ENCODE data around the gene LSM2.

The LSM2 gene

DNA sequence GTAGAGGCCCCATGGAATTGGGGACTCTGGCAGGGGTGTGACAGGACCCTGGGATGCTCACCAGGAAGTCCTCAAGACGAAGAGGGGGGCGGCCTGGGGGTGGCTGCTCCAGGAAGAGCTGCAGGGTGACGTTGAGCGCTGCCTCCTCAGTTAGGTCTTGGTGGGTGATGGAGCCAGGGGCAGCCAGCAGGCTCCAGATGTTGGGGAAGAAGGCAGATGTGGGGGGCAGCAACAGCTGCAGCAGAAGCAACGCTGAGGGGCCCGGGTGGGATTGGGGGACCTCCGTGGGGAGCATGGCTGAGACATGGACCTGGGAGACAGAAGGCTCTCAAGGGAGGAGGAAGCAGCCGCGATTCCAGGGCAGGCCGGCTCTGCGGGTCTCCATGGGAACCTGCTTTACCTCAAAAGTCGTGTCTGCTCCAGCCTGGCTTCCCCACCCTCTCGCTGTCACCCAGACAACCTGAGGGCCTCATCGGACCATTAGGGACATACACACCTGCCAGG lies 30.2 kb downstream of the LSM2 start:
- no peak for DNase-seq

DNA sequence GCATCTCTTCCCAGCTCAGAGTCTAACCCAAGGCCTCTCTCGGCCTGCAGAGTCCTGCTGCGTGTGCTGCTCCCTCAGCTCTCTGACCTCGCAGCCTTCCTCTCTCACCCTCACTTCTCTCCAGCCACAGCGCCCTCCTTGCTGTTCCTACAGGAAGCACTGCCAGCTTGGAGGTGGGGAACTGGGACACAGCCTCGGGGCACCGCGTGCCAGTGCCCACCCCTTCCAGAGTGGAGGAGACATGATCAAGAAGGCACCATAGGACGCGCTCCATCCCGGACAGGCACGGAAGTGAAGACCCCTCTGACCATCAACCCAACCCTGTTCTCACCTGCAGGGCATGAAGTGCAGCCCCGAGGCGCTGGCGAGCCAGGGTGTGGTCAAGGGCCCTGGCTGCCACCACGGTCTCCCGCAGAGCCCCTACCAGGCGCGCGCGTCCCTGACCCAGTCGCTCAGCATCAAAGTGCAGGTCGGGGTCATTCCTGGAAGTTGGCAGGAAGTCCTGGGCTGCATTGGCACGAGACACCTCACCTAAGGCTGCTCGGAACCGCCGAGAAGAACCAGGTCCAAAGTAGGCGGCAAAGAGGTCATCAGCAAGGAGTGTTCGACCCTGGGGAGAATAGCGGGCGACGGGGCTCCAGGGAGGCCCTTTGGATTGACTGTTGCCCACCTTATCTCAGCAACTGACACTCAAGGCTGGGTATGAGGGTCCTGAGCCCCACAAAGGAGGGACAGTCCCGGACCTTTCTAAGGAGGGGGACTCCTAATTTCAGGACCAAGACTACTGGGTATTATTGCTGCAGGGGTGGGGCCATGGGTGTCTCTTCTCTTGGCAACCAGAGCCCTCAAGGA lies 30.9 kb downstream of the LSM2 start:
- DNase-seq: no peak

DNA sequence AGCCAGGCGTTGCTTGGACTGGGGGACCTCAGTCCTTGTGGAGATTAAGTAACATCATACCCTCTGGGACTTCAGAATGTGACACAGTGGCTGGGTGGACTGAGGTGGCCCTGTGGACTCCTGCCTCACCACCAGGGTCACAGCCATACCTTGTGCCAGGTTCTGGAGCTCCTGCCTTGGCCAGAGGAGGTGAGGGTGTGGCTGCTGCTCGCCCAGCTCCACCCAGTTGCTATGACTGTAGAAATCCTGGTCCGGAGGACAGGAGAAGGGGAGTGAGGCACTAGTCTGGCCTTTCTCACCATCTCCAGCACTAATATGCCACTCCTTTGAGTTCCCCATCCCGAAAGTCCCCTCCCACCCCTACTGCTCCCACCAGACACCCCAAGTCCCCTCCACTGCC lies 31.6 kb downstream of the LSM2 start:
- no peak for DNase-seq

DNA sequence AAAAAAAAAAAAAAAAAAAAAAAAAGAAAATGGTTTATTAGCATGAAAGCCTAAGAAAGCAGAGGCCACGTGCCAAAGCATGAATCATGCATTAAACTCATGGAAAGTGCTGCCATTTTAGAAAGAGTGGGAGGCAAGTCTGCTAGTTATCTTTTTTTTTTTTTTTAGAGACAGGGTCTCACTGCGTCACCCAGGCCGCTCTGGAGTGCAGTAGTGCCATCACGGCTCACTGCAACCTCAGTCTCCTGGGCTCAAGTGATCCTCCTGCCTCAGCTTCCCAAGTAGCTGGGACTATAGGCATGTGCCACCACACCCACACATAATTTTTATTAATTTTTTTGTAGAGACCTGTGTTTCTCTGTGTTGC lies 34.8 kb downstream of the LSM2 start:
- peak in 1 of 2 donors; percentile 18 for DNase-seq

DNA sequence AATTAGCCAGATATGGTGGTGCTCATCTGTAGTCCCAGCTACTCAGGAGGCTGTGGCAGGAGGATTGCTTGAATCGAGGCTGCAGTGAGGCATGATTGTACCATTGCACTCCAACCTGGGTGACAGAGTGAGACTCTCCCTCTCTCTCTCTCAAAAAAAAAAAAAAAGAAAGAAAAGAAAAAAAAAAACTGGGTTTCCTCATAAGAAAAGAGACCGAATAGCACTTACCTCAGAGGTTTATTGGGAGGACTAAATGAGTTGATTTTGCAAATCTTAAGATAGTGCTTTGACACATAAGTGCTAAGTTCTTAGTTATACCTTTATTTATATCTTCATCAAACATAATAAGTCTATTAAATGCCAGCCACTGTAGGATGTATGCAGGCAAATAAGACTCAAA lies 35.9 kb downstream of the LSM2 start:
- DNase-seq: no peak

DNA sequence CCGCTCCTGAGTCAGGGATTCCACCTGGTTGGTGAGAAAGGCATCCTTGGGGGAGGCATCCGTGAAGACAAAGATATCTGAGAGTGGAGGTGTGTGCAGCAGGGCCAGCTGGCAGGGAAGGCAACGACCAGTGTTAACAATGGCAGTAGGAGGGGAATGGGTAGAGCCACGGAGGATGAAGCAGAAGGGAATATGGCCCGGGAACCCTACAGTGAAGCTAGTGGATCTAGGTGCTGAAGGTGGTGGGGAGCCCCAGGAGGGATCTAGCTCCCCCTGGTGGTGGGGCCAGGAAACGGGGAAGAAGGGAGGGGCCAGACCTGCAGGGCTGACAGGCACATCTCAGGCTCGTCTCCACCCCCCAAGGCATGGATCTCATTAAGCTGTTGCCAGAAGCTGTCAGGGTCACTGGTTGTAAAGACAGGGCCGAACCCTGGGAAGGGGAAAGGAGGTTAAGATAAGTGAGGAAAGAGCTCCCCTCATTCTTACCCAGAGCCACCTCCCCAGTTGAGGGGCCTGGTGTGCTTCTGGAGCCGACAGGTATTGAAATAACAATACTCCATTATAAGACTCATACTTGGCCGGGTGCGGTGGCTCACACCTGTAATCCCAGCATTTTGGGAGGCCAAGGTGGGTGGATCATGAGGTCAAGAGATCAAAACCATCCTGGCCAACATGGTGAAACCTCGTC lies 36.9 kb downstream of the LSM2 start:
- peak; percentile 84 for DNase-seq

DNA sequence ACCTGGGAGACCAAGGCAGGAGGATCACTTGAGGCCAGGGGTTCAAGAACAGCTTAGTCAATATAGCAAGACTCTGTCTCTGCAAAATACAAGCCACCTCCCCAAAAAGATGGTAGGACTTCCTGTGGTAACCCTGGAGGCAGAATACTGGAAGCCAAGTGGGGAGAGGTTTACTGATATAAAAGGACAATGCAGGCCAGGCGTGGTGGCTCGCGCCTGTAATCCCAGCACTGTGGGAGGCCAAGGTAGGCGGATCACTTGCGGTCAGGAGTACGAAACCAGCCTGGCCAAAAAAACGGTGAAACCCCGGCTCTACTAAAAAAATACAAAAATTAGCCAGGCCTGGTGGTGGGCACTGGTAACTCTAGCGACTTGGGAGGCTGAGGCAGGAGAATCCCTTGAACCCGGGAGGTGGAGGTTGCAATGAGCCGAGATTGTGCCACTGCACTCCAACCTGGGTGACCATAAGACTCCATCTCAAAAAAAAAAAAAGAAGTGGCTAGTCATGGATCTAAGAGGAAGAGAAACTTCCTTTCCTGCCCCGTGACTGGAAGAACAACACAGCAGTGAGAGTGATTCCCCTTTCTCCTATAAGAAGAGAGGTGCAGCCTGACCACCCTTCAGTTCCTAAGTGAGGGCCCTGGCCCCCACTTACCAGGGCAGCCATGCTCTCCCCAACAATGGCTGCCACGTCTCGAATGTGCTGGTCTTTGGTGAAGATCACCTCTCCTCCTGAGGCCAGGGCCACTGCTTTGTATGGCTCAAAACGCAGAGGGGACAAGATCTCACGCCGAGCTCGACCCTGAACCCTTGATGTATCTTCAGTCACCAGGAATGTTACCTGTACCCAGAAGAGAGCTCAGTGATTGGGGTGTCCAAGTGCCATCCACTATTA lies 38.2 kb downstream of the LSM2 start:
- DNase-seq: no peak

DNA sequence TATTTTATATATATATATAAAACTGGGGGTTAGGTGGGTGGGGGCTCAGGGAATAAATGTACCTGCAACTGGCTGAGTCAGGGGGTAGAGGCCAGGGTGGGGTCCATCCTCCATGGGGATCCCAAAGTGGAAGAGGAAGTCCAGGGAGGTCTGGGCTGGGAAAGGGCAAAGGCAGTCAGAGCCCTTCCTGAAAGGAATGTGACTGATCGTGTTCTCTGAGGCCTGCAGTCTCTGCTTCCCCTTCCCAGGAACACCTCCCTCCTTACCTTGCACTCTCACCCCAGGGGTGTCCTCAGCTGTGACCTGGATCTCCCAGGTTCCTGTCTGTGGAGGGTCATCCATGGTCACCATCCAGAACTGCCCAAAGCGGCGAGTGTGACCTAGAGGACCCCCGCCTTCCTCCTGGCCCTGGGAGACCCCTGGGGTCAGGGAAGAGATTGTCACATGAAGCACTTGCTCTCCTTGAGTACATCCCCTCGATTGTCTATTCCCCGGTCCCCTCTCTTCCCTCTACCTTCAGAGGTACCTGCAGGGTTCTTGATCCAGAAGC lies 39.6 kb downstream of the LSM2 start:
- no peak for DNase-seq

DNA sequence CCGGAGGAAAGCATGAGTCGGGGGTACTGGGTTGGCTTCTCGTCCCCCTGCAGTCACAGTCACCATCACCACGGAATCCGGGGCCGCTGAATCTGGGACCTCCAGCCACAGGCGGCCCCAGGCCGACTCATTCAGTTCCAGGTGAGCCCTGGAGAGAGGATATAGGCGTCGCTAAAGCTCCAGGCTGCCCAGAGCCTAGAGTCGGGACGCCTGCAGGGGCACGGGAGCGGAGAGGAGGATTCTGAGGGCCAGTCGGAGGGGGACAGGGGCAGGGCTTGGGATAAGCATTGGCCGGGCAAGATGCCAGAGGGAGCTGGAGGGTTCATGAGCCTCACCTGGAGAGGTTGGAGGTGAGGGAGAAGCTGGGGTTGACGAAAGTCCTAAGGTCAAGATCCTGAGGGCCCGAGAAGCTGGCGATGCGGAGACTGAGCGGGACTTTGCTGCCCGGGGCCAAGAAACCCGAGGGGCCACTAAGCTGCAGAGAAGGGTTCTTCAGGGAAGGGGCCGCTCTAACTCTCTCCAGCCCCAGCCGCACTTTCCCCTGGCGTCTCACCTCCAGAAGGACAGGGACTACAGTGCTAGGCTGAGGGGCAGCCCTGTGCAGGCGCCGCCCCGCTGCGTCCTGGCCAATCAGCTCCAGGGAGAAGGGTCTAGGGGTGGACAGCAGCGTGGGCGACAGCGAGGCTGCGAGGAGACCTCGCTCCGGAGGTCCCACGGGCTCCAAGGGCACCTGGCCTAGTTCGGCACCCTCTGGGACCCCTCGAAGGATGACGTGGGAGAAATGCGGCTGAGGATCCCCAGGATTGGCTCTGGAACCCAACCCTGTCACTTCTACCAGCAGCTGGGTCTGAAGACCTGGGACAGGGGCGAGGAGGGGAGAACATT lies 40.6 kb downstream of the LSM2 start:
- DNase-seq: no peak

DNA sequence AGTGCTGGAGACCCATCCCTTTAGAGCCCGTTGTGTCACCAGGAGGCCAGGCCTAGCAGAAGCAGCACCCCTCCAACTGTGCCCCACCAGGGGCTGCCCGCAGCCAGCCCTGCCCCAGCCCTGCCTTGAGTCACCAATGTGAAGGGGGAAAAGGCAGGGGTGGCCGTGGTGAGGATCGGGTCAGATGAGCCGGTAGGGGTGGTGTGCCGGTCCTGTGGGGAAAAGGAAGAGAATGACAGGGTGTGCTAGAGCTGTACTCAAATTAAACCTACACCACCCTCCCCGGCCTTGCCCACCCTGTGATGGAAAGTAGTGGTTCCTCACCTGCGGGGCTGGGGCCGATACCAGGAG lies 41.2 kb downstream of the LSM2 start:
- no peak for DNase-seq

DNA sequence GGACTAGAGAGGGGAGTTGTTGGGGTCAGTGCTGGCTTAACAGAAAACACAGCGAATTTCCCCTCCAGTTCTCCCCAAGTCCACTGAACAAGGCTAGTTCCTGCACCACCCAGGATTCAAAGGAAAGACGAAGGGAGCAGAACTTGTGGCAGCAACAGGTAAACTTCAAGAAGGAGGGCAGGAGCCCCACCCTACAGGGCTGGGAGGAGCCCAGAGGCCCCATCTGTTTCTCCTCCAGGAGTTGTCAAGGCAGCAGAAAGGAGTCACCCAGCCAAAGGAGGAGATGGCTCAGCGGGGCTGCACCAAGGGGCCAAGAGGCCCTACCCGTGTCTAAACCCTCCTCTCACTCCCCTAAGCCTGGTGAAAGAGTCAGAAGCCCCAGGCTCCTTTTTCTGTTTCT lies 42.6 kb downstream of the LSM2 start:
- no peak for DNase-seq

DNA sequence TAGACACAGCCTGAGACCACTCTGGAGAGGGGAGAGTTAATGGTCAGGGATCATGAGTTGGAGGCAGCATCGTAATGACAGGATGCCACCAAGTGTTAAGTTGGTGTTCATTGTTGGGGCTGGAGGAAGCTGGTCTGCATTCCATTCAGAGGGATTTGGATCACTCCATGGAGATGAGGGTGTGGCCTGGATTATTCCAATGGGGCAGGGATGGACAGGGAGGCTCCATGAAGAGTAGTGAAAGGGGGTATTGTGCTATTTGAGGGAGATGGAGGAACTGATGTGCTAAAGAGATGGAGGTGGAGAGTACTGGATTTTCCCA lies 43.2 kb downstream of the LSM2 start:
- no peak for DNase-seq

DNA sequence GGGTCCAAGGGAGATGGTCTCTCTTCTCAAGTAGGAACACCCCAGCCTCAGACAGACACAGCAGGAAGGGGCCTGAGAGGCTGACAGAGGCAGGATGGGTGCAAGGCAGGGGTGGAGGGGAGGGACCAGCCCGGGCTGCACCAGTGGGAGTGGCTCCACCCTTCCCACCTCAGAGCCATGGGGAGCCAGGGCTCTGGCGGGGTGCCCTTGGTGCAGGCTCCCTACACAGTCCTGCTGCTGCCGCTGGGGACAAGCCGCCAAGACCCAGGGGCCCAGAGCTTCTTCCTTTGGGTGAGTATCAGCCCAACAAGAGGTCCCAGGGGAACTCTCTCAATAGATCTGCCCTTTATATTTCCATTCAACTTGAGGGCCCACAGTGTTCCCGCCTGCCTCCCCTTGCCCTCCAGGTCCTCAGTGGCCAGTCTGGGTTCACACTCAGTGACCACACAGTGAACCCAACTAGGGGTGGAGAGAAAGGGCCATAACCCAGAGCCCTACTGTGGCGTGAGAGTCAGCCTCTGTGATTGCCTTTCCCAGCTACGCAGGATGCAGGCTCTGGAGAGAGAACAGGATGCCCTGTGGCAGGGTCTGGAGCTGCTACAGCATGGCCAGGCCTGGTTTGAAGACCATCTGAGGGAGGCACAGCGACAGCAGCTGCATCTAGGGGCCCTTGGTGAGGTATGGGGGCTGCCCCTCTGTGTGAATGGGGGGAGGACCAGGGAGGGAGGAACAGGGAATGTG lies 43.7 kb downstream of the LSM2 start:
- DNase-seq: no peak

DNA sequence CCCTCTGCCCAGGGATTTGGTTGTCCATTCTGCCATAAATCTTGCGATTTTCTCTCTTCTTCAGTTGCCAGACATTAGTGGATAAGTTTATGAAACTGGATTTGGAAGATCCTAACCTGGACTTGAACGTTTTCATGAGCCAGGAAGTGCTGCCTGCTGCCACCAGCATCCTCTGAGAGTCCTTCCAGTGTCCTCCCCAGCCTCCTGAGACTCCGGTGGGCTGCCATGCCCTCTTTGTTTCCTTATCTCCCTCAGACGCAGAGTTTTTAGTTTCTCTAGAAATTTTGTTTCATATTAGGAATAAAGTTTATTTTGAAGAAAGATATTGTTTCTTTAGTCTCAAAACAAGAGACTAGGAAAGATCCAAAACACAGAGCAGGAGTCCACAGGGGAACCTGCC lies 44.4 kb downstream of the LSM2 start, which contains the start of gene SAPCD1:
SAPCD1 (plus strand) TSS at position 301 of the 400 bp plus-strand sequence. CDS start 399 bp downstream, outside the sequence.
- DNase-seq: no peak

DNA sequence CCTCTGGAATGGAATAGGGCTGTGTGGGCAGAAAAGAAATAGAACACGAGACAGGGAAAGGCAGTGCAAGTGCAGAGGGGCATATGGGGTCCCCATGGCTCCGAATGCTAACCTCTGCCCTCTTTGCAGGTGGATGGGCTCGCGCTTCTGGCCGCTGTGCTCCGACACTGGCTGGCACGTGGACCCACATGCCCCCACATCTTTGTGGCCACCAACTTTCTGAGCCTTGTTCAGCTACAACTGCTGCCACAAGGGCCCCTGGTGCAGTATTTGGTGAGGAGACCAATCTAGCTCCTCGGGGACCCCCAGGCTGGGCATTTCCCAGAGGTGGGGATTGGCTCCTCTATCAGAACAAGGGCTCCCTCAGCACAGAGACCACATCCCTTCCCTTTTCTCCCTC lies 45.4 kb downstream of the LSM2 start:
- no peak for DNase-seq

DNA sequence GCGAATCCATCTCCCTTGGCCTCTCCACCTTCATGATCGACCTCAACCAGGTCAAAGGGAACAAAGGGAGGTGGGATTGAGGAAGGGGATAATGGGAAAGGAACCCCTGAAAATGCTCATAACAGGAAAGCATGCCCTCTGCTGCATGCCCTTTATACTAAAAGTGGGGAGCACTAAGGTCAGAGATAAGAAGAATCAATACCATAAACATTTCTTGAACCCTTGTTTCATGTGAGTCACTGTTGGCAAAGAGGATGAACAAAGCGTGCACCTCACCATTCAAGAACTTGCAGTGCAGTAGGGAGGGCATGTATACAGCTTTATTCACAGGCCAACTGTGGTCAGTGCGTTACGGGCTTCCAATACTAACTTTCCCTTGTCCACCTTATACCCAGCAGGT lies 46.0 kb downstream of the LSM2 start:
- DNase-seq: no peak

DNA sequence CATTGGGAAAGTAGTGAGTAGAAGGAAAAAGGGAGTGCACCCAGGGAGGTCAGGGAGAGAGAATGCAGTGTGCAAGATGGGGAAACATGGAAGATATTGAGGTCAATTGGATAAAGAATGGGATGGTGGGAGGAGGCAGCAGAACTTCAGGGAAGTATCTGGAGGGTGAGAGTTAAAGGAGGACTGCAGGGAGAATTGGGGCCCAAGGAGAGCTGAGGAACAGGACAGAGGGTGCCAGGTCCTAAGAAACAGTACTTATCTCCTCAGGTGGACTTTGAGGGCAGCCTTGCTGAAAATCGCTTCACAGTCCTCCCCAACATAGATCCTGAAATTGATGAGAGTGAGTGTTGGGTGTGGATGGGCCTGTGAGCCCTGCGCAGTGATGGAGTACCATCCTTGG lies 48.5 kb downstream of the LSM2 start:
- no peak for DNase-seq

DNA sequence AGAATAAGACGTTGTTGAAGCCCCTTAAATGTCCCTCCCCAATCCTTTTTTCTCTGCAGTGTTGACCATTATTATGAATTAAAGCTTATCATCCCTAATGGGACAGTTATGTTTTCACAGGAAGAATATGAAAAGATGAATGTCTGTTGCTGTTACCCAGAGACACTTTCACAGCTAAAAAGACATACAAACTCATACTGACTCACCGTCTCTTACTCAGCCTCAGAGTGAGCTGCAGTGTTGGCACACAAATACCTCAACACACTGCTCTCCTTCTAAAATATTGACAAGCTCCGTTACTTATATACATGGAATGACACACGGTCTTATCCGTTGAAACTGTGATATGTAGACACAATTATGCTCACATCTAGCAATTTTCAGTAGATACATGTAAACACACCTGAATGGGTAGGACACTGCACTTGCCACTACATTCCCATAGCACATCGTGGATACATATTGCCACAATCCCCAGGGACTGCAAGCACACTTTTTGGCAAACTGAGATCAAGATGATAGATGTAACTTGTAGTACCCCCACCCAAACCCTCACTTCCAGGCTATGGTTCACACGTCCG lies 53.9 kb downstream of the LSM2 start:
- no peak for DNase-seq

DNA sequence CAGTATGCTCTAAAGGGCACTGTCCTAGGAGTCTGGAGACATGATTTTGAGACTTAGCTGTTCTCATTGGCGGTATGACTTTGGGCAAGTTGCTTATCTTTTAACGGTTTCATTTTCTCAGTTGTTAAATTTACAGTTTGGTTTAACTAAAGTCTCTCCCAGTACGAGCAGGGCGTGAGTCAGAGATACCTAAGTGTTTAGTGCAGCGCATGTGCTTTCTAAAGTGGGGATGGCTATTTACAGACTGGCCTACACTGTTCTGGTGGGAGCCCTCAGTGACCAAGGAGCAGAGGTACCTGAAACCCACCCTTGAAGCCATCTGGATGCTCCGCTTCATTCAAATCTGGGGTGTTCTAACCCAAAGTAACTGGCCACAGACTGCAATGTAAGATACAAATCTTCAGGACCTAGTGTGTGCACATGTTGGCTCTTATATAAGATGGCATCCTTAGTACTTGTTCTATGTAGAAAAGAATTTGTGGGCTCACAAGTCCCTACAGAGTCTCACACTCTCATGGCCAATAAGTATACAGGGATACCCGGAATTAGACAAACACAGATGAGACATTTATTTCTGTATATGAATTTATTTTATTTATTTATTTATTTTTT lies 56.2 kb downstream of the LSM2 start:
- DNase-seq: no peak

DNA sequence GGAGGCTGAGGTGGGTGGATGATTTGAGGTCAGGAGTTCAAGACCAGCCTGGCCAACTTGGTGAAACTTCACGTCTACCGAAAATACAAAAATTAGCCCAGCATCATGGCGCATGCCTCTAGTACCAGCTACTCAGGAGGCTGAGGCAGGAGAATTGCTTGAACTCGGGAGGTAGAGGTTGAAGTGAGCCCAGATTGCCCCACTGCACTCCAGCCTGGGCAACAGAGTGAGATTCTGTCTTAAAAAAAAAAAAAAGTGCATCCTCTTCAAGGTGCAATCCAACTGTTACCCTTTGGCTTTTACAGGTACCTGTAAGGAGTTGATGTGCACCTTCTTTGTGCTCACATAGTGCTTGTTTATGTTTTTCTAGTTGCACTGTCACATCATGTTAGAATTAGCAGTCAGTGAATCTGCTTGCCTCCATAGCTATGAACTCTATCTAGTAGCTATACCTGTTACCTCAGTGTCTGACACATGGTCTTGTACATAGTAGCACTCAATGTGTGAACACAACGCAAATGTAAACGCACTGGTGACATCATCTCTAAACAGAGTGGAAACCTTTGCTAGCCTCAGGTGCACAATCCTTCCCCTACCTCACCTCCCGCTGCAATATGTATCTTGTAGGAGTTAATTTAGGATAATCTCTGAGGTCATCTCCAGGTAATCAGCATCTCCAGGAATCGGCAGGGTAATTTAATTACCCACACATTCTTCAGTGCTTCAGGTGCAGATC lies 57.3 kb downstream of the LSM2 start:
- no peak for DNase-seq
